ENCODE results near the gene IBA57.

The IBA57 gene

GRCh38 chr1:228228601-228229074 is 63.0 kb downstream of the IBA57 start:
- no peak for DNase-seq

DNA sequence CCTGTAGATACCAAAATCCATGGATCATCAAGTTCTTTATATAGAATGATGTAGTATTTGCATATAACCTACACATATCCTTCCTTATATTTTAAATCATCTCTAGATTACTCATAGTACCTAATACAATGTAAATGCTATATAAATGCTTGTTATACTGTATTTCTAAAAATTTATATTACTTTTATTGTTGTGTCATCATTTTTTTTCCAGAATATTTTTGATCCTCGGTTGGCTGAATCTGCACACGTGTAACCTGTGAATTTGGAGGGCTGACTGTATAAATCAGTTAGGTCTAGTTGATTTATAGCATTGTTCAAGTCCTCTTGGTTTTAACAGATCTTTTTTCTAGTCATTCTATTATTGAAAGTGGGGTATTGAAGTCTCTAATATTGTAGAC is 65.6 kb downstream of the IBA57 start:
- no peak for DNase-seq
